Endothelial cell of umbilical vein (primary cell): ENCODE measurements around the gene CMBL. TPM values are rescaled to one million over a fixed set of nuclear protein-coding genes. Genes with fewer than 3 reads are reported as not detected.

Source experiments
- BruUV-seq: library from RNA; stranded (reverse); fragments of 400-500 nt; replicated peaks from 2 replicates; lab custom pipeline; 2021; lab: Mats Ljungman, UMichigan
- CTCF ChIA-PET: fragments of 300-600, 350-600 bp; sonication (Branson Sonifier 250); formaldehyde crosslinking; loops from one replicate; lab custom pipeline; 2021; ENCODE audit warnings: antibody characterized with exemption, inconsistent platforms; lab: Charles Lee
- POLR2A ChIA-PET: fragments of 300-600, 350-600 bp; sonication (Branson Sonifier 250); formaldehyde crosslinking; loops from one replicate; lab custom pipeline; 2021; ENCODE audit warnings: antibody characterized with exemption, inconsistent platforms; lab: Charles Lee
- DNase-seq: peaks from one replicate; pipeline ENCODE4 v3.0.0-alpha.2; 2011; ENCODE audit warnings: low read depth, low spot score
- FAIRE-seq: peaks from 2 replicates; lab custom pipeline; 2011; peaks lifted over from hg19 to GRCh38; lab: Jason Lieb, UNC
- H2AFZ ChIP-seq: 2 replicates; pipeline ENCODE4 v1.6.0; 2012; ENCODE audit warnings: low read depth, low read length, control low read depth, inconsistent platforms
- H3K27ac ChIP-seq: 2 replicates; pipeline ENCODE4 v1.5.1; 2011; ENCODE audit warnings: low read depth, mild to moderate bottlenecking, control low read depth, low read length, moderate library complexity; ENCODE audit not compliant: insufficient read depth
- H3K27me3 ChIP-seq, 2 experiments: 2 replicates each; pipeline versions ENCODE4 v1.6.0 to v1.6.1; 2011; ENCODE audit warnings: low read length in 2 of 2, mixed read lengths in 1 of 2; ENCODE audit not compliant: control insufficient read depth in 2 of 2, insufficient read depth in 2 of 2
- H3K36me3 ChIP-seq, 2 experiments: 2 replicates in 1 of 2; 3 replicates in 1 of 2; pipeline ENCODE4 v1.5.1; 2011; ENCODE audit warnings: low read length in 2 of 2, mild to moderate bottlenecking in 1 of 2, moderate library complexity in 1 of 2; ENCODE audit not compliant: control insufficient read depth in 2 of 2, insufficient read depth in 2 of 2; ENCODE audit errors: extremely low read depth in 1 of 2
- H3K4me1 ChIP-seq: 3 replicates; pipeline ENCODE4 v1.5.1; 2011; ENCODE audit warnings: mild to moderate bottlenecking, low read length; ENCODE audit not compliant: control insufficient read depth, insufficient read depth; ENCODE audit errors: extremely low read depth
- H3K4me2 ChIP-seq: 2 replicates; pipeline ENCODE4 v1.6.1; 2011; ENCODE audit warnings: low read length, control low read depth, mixed read lengths; ENCODE audit not compliant: insufficient read depth
- H3K4me3 ChIP-seq, 3 experiments: fragments of 200-600 bp in 1 of 3; sonication (generic), shearing (Covaris generic) in 1 of 3; replicated peaks in 1 of 3; 2 replicates each; pipeline ENCODE4 v1.5.1; 2011 to 2016; ENCODE audit warnings: control low read depth in 3 of 3, low read length in 3 of 3, mild to moderate bottlenecking in 2 of 3, inconsistent platforms in 1 of 3, low read depth in 1 of 3, moderate library complexity in 1 of 3; ENCODE audit not compliant: insufficient read depth in 1 of 3
- H3K79me2 ChIP-seq: 2 replicates; pipeline ENCODE4 v1.6.0; 2012; ENCODE audit warnings: low read length, inconsistent platforms; ENCODE audit not compliant: control insufficient read depth, insufficient read depth
- H3K9ac ChIP-seq: replicated peaks from 2 replicates; pipeline ENCODE3; 2011; ENCODE audit warnings: low read length, control low read depth; ENCODE audit not compliant: insufficient read depth; ENCODE audit errors: extremely low read depth
- H3K9me1 ChIP-seq: replicated peaks from 3 replicates; pipeline ENCODE4 v1.6.0; 2011; ENCODE audit warnings: mild to moderate bottlenecking, low read length; ENCODE audit not compliant: control insufficient read depth, insufficient read depth; ENCODE audit errors: extremely low read depth
- H3K9me3 ChIP-seq: replicated peaks from 2 replicates; pipeline ENCODE4 v1.5.1; 2012; ENCODE audit warnings: low read length, inconsistent platforms; ENCODE audit not compliant: control insufficient read depth, insufficient read depth
- H4K20me1 ChIP-seq: replicated peaks from 2 replicates; pipeline ENCODE3; 2011; ENCODE audit warnings: mild to moderate bottlenecking, low read length; ENCODE audit not compliant: control insufficient read depth, insufficient read depth; ENCODE audit errors: extremely low read depth
- CTCF ChIP-seq, 2 donors: IDR thresholded peaks; 1 replicate in 1 of 2; 2 replicates in 1 of 2; pipeline ENCODE4 v1.5.1; 2011; ENCODE audit warnings: low read length in 2 of 2, mild to moderate bottlenecking in 2 of 2, moderate library complexity in 2 of 2, control low read depth in 1 of 2, inconsistent platforms in 1 of 2, low read depth in 1 of 2; ENCODE audit not compliant: insufficient read depth in 1 of 2; ENCODE audit errors: extremely low read depth in 1 of 2
- EZH2 ChIP-seq: IDR thresholded peaks from 2 replicates; pipeline ENCODE4 v1.6.1; 2012; ENCODE audit warnings: borderline replicate concordance, low read depth, mild to moderate bottlenecking, moderate library complexity, low read length, inconsistent platforms; ENCODE audit not compliant: severe bottlenecking
- FOS ChIP-seq: IDR thresholded peaks from 2 replicates; pipeline ENCODE4 v1.6.1; 2011; ENCODE audit warnings: mild to moderate bottlenecking, low read length, moderate library complexity, borderline replicate concordance; ENCODE audit not compliant: insufficient read depth
- GATA2 ChIP-seq: IDR thresholded peaks from 2 replicates; pipeline ENCODE4 v1.7.0; 2011; ENCODE audit warnings: low read depth, mild to moderate bottlenecking, moderate library complexity, mixed read lengths, low read length; ENCODE audit not compliant: insufficient read length, insufficient read depth
- JUN ChIP-seq: IDR thresholded peaks from 2 replicates; pipeline ENCODE4 v1.6.1; 2011; ENCODE audit warnings: borderline replicate concordance, low read depth; ENCODE audit not compliant: insufficient read length, insufficient read depth
- MAX ChIP-seq: IDR thresholded peaks from 2 replicates; pipeline ENCODE4 v1.6.1; 2011; ENCODE audit not compliant: insufficient read depth, insufficient read length
- MYC ChIP-seq: IDR thresholded peaks from one replicate; pipeline ENCODE4 v1.6.1; 2011; ENCODE audit warnings: mild to moderate bottlenecking, low read depth, low read length
- POLR2A ChIP-seq: IDR thresholded peaks from 2 replicates; pipeline ENCODE4 v1.6.1; 2012; ENCODE audit warnings: low read depth, mild to moderate bottlenecking, control low read depth, low read length
- POLR2AphosphoS5 ChIP-seq: IDR thresholded peaks from 2 replicates; pipeline ENCODE4 v1.6.1; 2012; ENCODE audit warnings: low read depth, mild to moderate bottlenecking, control low read depth, low read length, moderate library complexity; ENCODE audit not compliant: insufficient read depth
- dilution Hi-C: fragments of 300-500 bp; cut with MboI; formaldehyde crosslinking; loops from one replicate; pipeline ENCODE4 v1.15.0; 2019; ENCODE audit warnings: low sequenced_read_pairs; ENCODE audit not compliant: extremely low pct_ligation_motif_present
- intact Hi-C: fragments of 100-400 bp; cut with micrococcal nuclease; formaldehyde crosslinking; loops from one replicate; pipeline ENCODE4 v1.10.0; 2022
- polyA plus RNA-seq, 4 experiments: library from polyadenylated mRNA; depleted of rRNA in 3 of 4; stranded (reverse) in 3 of 4; unstranded in 1 of 4; fragments of >200 nt; gene quantifications; 2 replicates each; pipeline versions ENCODE4 v1.2.1 to v1.2.3, GENCODE V29; 2011 to 2012; ENCODE audit warnings: missing spikeins in 1 of 4
- total RNA-seq: library from RNA; stranded (reverse); gene quantifications from 2 replicates; pipeline ENCODE4 v1.2.3, GENCODE V29; 2021

The CMBL gene
- total and polyA plus RNA-seq, 2 donors (not counting 3 experiments of a cell fraction or from before 2014, with no cell fraction given) = 15.9 to 19.8 TPM

GRCh38 chr5:10353241-10354047, 45.7 kb upstream of the CMBL start, which contains the start of gene MARCHF6:
TSS of gene MARCHF6 (plus strand) at chr5:10353695. CDS start at chr5:10353899, 204 bp downstream.
- FAIRE-seq = no peak
- H3K4me2 ChIP-seq = peak within 1 kb of the TSS; percentile 100
- no peak for TF ChIP-seq CTCF (IDR thresholded peaks at IDR 0.05; ENCODE audit: extremely low read depth in 1 of 2, insufficient read depth in 1 of 2, low read depth in 1 of 2, low read length in 2 of 2)
- no peak for TF ChIP-seq MYC
- TF ChIP-seq POLR2A = peak; percentile 97
- TF ChIP-seq EZH2 = no peak
- no peak for TF ChIP-seq MAX
- peak; percentile 98 for TF ChIP-seq POLR2AphosphoS5
- TF ChIP-seq JUN = no peak
- TF ChIP-seq FOS = no peak
- no peak for TF ChIP-seq GATA2
- peaks cover 49% of the 10 kb centered on the region for H3K79me2 ChIP-seq
- DNase-seq = peak; percentile 89
- H3K9me3 ChIP-seq = no peaks in the 10 kb centered on the region
- intact Hi-C loops = loop anchor here (1.0 to 2.0 kb wide), 5 partner anchors 47 to 273 kb away; partner anchors contain the start of genes ATPSCKMT and CMBL
- dilution Hi-C loops = no loop called here
- no peaks in the 10 kb centered on the region for H3K36me3 ChIP-seq
- H2AFZ ChIP-seq = peak within 1 kb of the TSS; percentile 95
- no peaks in the 10 kb centered on the region for H3K9me1 ChIP-seq
- H3K9ac ChIP-seq = peak within 1 kb of the TSS; percentile 96
- peaks cover 15% of the 10 kb centered on the region for H4K20me1 ChIP-seq
- BruUV-seq = TSS peak; percentile 93
- POLR2A ChIA-PET = interaction anchor here (0.6 to 1.5 kb wide), 6 partner anchors 10 to 133 kb away, joined by 3 to 5 read pairs (median 4); partner anchors contain the start of gene CCT5
- CTCF ChIA-PET = interaction anchor here (0.7 to 2.4 kb wide), 8 partner anchors 10 to 70 kb away, joined by 3 to 28 read pairs (median 4); no protein-coding TSS in a partner anchor
- H3K27ac ChIP-seq = peak within 1 kb of the TSS; percentile 85
- H3K27me3 ChIP-seq = no peaks in the 10 kb centered on the region
- peak within 1 kb of the TSS; percentile 47 to 94 (median 72) for H3K4me3 ChIP-seq
- H3K4me1 ChIP-seq = peaks cover 17% of the 10 kb centered on the region
